Gastrocnemius medialis (tissue), 4 donors: ENCODE data around the gene LRP11. TPM values are rescaled to one million over a fixed set of nuclear protein-coding genes. Genes with fewer than 3 reads are reported as not detected.

ENCODE experiments used
- ATAC-seq, 2 donors: fragments of 150-250 bp; one replicate each; pipeline ENCODE4 v1.9.1; 2016
- DNase-seq, 2 donors: peaks; one replicate each; pipeline ENCODE4 v3.0.0-alpha.2; 2019
- H3K27ac ChIP-seq, 4 donors: fragments of 200-600 bp; sonication (generic); 1 replicate in 1 of 4; 2 replicates in 3 of 4; pipeline ENCODE4 v1.5.1; 2016 to 2018; ENCODE audit warnings: mild to moderate bottlenecking in 2 of 4, moderate library complexity in 1 of 4
- H3K27me3 ChIP-seq, 3 donors: fragments of 200-600 bp; sonication (generic) in 2 of 3; 1 replicate in 1 of 3; 2 replicates in 2 of 3; pipeline versions ENCODE4 v1.5.1 to v1.6.0; 2016 to 2019; ENCODE audit warnings: mild to moderate bottlenecking in 1 of 3, moderate library complexity in 1 of 3
- H3K36me3 ChIP-seq, 2 donors: fragments of 200-600 bp; sonication (generic) in 1 of 2; one replicate each; pipeline ENCODE4 v1.5.1; 2017 to 2018
- H3K4me1 ChIP-seq, 2 donors: fragments of 200-600 bp; sonication (generic) in 1 of 2; one replicate each; pipeline ENCODE4 v1.5.1; 2016 to 2017; ENCODE audit warnings: mild to moderate bottlenecking in 2 of 2
- H3K4me3 ChIP-seq, 4 donors: fragments of 200-600 bp; sonication (generic) in 3 of 4; 1 replicate in 1 of 4; 2 replicates in 3 of 4; pipeline ENCODE4 v1.5.1; 2016 to 2019; ENCODE audit warnings: mild to moderate bottlenecking in 2 of 4
- H3K9me3 ChIP-seq, 3 donors: fragments of 200-600 bp; sonication (generic) in 2 of 3; 1 replicate in 1 of 3; 2 replicates in 2 of 3; pipeline ENCODE4 v1.5.1; 2016 to 2019
- POLR2A ChIP-seq, 2 donors: fragments of 450-650 bp; IDR thresholded peaks; one replicate each; pipeline ENCODE4 v1.6.1; 2017; ENCODE audit warnings: antibody characterized with exemption in 2 of 2, mild to moderate bottlenecking in 2 of 2, moderate library complexity in 2 of 2
- in situ Hi-C, 4 donors: fragments of 200-750 bp; cut with MboI; loops; one replicate each; pipeline versions ENCODE4 v1.15.0 to v1.8.0; 2017; ENCODE audit warnings: low sequenced_read_pairs in 4 of 4
- intact Hi-C: fragments of 100-400 bp; cut with DNase I; formaldehyde crosslinking; loops from one replicate; pipeline ENCODE4 v1.15.1; 2023; ENCODE audit warnings: low total_unique reads
- total RNA-seq, 4 donors: library from RNA; depleted of rRNA; stranded (reverse); fragments of >200 nt; gene quantifications; one replicate each; pipeline versions ENCODE4 v1.1.0 to v1.2.3, GENCODE V29; 2016
- TF ChIP-seq, protein P1 (sequence below), 5 experiments: fragments of 450-650 bp in 3 of 5; fragments of 200-600 bp in 2 of 5; sonication (generic) in 2 of 5; IDR thresholded peaks in 4 of 5; conservative IDR thresholded peaks in 1 of 5; 1 replicate in 4 of 5; 2 replicates in 1 of 5; pipeline ENCODE4 v1.5.1; 2016 to 2019; ENCODE audit warnings: antibody characterized with exemption in 5 of 5, mild to moderate bottlenecking in 3 of 5, moderate library complexity in 3 of 5

LRP11 gene
- total RNA-seq, 4 donors from 2014 or later: 5.5 to 19.8 (median 6.1) TPM

- Histone ChIP-seq H3K27ac (no peak overlapping the region), H3K9me3 (no peaks in the 10 kb centered on the region), H3K4me3 (no peak overlapping the region), H3K36me3 (no peaks in the 10 kb centered on the region), H3K27me3 (no peaks in the 10 kb centered on the region), H3K4me1 (peaks cover 13 to 19% of the 10 kb centered on the region in 2 donors)
- intact Hi-C loops: no loop called here
- TF ChIP-seq, protein P1, sequence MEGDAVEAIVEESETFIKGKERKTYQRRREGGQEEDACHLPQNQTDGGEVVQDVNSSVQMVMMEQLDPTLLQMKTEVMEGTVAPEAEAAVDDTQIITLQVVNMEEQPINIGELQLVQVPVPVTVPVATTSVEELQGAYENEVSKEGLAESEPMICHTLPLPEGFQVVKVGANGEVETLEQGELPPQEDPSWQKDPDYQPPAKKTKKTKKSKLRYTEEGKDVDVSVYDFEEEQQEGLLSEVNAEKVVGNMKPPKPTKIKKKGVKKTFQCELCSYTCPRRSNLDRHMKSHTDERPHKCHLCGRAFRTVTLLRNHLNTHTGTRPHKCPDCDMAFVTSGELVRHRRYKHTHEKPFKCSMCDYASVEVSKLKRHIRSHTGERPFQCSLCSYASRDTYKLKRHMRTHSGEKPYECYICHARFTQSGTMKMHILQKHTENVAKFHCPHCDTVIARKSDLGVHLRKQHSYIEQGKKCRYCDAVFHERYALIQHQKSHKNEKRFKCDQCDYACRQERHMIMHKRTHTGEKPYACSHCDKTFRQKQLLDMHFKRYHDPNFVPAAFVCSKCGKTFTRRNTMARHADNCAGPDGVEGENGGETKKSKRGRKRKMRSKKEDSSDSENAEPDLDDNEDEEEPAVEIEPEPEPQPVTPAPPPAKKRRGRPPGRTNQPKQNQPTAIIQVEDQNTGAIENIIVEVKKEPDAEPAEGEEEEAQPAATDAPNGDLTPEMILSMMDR (IDR thresholded peaks at IDR 0.05 in 4 of 5, conservative IDR thresholded peaks at IDR 0.05 in 1 of 5): no peak
- no peak for TF ChIP-seq POLR2A (IDR thresholded peaks at IDR 0.05)
- ATAC-seq: no peak
- no peak for DNase-seq
- in situ Hi-C loops: no loop called here
Observed at GRCh38 chr6:149884215-149884614, 20.1 kb upstream of the LRP11 start.

GRCh38 chr6:149881860-149882259, 17.7 kb upstream of the LRP11 start:
- no peaks in the 10 kb centered on the region for H3K36me3 ChIP-seq
- no peak for TF ChIP-seq POLR2A (IDR thresholded peaks at IDR 0.05)
- TF ChIP-seq, protein P1 (IDR thresholded peaks at IDR 0.05 in 4 of 5, conservative IDR thresholded peaks at IDR 0.05 in 1 of 5): no peak
- no peaks in the 10 kb centered on the region for H3K27me3 ChIP-seq
- H3K4me3 ChIP-seq: no peak overlapping the region
- ATAC-seq (no peak), DNase-seq (no peak)
- no peak overlapping the region for H3K27ac ChIP-seq
- in situ Hi-C loops: no loop called here
- H3K9me3 ChIP-seq: no peaks in the 10 kb centered on the region
- intact Hi-C loops: no loop called here
- H3K4me1 ChIP-seq: no peaks in the 10 kb centered on the region

DNA sequence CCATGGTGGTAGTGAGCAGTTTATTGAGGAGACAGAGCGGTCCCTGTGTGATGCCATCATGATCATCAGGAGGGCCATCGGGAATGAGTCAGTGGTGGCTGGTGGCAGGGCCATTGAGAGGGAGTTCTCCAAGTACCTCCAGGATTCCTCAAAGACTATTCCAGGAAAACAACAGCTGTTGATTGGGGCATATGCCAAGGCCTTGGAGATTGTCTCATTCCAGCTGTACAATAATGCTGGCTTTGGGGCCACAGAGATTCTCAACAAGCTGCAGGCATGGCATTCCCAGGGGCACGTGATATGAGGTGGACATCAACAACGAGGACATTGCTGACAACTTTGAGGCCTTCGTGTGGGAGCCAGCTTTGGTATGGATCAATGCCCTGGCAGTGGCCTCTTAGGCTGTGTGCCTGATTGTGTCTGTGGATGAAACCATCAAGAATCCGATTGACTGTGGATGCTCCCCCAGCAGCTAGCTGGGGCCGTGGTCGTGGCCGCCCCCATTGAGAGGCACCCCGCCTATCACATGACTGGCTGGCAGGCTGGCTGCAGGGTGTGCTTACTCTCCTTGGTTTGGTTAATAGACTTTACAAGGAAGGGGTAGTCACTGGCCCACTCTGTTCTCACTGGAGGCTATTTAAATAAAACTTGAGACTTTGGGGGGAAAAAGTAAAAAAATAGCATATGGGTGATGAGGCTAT, 17.1 kb upstream of the LRP11 start:
- no peak for ATAC-seq
- no peak overlapping the region for H3K27ac ChIP-seq
- in situ Hi-C loops: no loop called here

GRCh38 chr6:149877659-149878058, 13.5 kb upstream of the LRP11 start:
- Histone ChIP-seq H3K27ac (no peak overlapping the region), H3K4me3 (no peak overlapping the region), H3K9me3 (no peaks in the 10 kb centered on the region), H3K4me1 (no peaks in the 10 kb centered on the region), H3K36me3 (no peaks in the 10 kb centered on the region), H3K27me3 (no peaks in the 10 kb centered on the region)
- DNase-seq (no peak), ATAC-seq (no peak)
- intact Hi-C loops (no loop called here), in situ Hi-C loops (no loop called here)
- TF ChIP-seq POLR2A (IDR thresholded peaks at IDR 0.05): no peak
- TF ChIP-seq, protein P1 (IDR thresholded peaks at IDR 0.05 in 4 of 5, conservative IDR thresholded peaks at IDR 0.05 in 1 of 5): no peak

More for the DNA sequence above, 17.1 kb upstream of the LRP11 start:
- Histone ChIP-seq H3K9me3 (no peaks in the 10 kb centered on the region), H3K4me1 (no peaks in the 10 kb centered on the region), H3K4me3 (no peak overlapping the region), H3K27me3 (no peaks in the 10 kb centered on the region), H3K36me3 (no peaks in the 10 kb centered on the region)
- DNase-seq: no peak
- intact Hi-C loops: no loop called here
- TF ChIP-seq, protein P1 (IDR thresholded peaks at IDR 0.05 in 4 of 5, conservative IDR thresholded peaks at IDR 0.05 in 1 of 5): no peak
- no peak for TF ChIP-seq POLR2A (IDR thresholded peaks at IDR 0.05)
